Jurkat, Clone E6-1 (cell line): ENCODE measurements around the gene UBE2E2.
A peak's percentile ranks its signal among the peaks of the same experiment; 100 is the strongest.

Source experiments
- DNase-seq: peaks from one replicate; pipeline ENCODE4 v3.0.0-alpha.2; 2011; ENCODE audit warnings: low read depth, low spot score
- H3K4me3 ChIP-seq: 2 replicates; pipeline ENCODE4 v1.5.1; 2011; ENCODE audit warnings: mild to moderate bottlenecking, low read length, control low read depth, moderate library complexity

Gene UBE2E2

GRCh38 chr3:23452408-23452807 is 249.3 kb downstream of the UBE2E2 start:
- no peak for DNase-seq
- no peak overlapping the region for H3K4me3 ChIP-seq

- DNase-seq, result no peak
- no peak overlapping the region for H3K4me3 ChIP-seq
Observed at GRCh38 chr3:23455084-23455483, 252.0 kb downstream of the UBE2E2 start.

- H3K4me3 ChIP-seq, result no peak overlapping the region
- no peak for DNase-seq
Observed at GRCh38 chr3:23455775-23456174, 252.6 kb downstream of the UBE2E2 start.

DNA sequence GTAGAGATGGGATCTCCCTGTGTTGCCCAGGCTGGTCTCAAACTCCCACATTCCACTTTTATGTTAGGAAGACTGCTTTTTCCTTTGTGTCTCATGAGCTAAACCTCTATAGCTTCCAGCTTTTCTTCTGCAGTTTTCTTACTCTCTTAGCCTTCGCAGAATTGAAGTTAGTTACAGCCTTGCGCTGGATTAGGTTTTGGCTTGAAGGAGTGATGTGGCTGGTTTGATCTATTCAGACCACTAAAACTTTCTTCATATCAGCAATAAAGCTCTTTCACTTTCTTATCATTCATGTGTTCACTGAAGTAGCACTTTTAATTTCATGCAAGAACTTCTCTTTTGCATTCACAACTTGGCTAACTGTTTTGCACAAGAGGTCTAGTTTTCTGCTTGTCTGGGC is 254.6 kb downstream of the UBE2E2 start:
- no peak overlapping the region for H3K4me3 ChIP-seq
- DNase-seq, result peak; percentile 49

- no peak for DNase-seq
- H3K4me3 ChIP-seq, result no peak overlapping the region
Observed at GRCh38 chr3:23459465-23459864, 256.3 kb downstream of the UBE2E2 start.

DNA sequence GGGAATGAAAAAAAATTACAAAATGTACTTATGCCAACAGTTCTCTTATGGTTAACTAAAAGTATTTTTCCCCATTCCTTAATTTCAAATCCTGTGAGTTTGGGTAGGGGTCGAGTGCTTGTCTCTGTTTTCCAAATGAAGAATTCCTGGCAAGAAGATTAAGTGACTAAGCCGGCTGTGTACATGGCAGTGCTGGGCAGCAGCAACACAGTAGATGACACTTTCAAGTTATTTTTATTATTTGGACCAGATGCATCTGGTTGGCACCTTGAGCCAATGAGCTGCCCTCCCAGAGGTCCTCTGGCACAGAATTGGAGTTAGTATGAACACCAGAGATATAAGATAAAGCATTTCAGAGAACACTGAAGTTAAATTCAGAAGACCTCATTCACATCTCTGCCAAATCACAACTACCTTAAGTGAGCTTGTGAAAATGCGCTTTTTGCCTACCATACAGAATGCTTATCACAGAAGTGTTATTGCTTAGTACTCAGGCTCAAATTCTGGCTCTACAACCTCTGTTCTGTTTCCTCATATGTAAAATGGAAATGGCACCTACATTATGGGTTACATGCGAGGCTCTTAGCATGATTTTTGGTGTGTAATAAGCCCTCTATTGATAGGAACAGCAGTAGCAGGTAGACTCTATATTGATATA is 256.9 kb downstream of the UBE2E2 start:
- DNase-seq, result no peak
- no peak overlapping the region for H3K4me3 ChIP-seq

- no peak overlapping the region for H3K4me3 ChIP-seq
- no peak for DNase-seq
Observed at GRCh38 chr3:23461069-23461468, 257.9 kb downstream of the UBE2E2 start.

- no peak overlapping the region for H3K4me3 ChIP-seq
Observed at GRCh38 chr3:23463791-23464190, 260.7 kb downstream of the UBE2E2 start.

DNA sequence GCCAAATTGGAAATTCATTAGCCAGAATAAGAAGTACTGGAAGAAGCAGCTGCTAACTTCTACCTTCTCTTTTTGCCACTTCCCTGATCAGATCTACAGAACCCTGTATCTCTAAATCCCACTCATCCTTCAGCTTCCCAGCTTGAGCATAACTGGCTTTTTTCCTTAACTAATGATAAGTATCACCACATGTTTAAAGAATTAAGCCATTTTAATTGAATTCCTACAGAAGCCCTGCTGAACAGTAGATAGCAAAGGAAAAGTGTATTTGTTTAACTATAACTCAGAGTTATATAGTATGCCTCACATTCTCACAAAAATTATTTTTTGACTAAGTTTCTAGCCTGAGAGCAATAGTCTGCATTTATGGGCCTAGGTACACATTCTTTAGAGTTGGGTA is 262.4 kb downstream of the UBE2E2 start:
- DNase-seq, result no peak
- H3K4me3 ChIP-seq, result no peak overlapping the region

More at GRCh38 chr3:23463791-23464190, 260.7 kb downstream of the UBE2E2 start:
- DNase-seq, result no peak

DNA sequence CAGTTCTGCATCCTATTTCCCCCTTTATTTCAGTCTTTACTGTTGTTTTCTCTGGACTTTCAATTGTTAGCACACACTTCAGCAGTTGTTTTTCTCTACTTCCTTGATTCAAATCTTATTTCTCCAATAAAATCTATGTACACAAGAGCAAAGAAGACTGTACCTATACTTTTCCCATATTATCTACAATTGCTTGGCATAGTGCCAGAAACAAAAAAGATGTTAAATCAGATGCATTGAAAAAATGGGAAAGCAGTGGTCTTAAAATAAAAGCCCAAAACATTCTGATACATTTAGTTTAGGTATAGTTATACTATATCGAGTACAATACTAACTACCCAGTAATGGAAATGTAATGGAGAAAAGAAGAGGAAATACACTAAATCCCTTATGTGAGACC is 265.1 kb downstream of the UBE2E2 start:
- no peak for DNase-seq
- no peak overlapping the region for H3K4me3 ChIP-seq

DNA sequence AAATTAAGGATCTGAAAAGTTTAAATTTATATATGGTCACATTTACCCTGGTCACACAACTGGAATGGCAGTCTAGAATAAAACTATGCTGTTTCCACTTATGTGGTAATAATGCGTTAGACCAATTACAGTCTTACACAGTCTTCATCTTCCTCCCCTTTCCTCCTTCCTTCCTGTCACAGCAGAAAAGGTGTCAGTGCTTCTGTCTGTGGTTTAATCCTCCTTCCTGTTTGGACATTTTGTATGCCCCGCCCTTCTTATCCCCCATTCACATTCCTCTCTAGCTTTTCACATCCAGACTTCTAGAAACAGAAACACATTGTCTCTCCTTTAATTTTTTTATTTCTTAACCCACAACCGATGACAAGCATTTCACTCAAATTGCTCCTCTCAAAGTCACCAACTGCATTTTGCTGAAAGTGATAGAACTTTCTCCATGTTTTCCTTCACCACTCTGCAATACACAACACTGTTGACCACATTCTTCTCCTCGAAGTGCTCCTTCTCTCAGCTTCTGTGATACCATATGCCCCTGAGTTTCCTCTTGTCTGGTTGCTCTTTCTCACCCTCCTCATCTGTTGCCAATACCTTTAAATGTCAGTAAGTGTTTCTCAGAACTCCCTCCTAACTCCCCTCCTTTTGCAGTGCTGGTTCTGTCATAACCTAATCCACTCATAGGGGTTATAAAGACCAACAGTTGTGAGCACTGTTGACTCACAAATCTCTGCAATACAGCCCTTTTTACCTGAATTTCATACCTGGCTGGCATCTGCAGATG is 271.6 kb downstream of the UBE2E2 start:
- H3K4me3 ChIP-seq, result no peak overlapping the region
- peak; percentile 35 for DNase-seq

- DNase-seq, result no peak
- H3K4me3 ChIP-seq, result no peak overlapping the region
Observed at GRCh38 chr3:23475446-23475845, 272.3 kb downstream of the UBE2E2 start.

DNA sequence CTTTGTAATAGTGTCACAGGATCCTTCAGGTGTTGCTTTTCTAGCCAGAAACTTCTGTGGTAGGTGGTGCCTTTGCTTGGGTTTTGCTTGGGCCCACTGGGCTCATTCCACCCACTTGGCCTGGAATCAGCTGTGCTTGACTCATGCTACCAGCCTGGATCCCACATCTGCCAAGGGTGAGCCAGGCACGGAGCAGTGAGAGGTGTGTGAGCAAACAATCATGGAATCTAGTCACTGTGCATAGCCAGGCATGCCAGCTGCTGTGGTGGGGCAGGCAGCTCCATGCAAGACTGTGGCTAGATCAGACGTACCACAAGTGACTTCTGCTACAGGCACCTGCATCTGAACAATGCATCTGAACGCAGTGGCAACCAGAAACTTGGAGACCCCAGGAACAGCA is 275.9 kb downstream of the UBE2E2 start:
- H3K4me3 ChIP-seq, result no peak overlapping the region
- DNase-seq, result peak; percentile 28

DNA sequence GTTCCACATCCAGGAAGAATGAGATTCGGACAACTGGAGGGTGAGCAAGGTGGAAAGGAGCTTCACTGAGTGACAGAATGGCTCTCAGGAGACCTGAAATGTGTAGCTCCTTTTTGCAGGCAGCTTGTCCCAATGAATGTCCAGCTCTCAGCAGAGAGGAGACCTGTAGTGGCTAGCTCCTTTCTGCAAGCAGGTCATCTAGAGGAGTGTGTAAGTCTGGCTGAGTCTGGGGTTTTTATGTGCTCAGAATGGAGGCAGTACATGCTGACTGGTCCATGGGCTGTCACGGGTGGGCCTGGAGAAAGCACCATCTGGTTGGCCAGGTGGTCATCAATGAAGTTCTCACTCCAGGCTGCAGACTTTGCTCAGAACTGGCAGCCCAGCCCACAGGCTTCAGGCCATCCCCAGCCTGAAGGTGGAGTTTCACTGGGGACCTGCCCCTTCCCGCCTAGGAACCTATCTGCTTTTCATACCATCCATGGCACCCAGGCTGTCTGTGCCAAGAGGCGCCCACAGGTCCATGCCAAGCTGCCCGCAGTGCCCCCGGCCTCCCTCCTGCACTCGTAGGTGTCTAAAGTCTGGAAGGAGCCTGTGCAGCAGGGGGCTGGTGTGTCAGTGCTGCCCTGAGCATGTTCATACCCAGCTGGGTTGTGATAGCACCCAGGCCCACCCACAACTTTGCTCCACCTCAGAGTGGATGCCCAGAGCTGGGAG is 276.6 kb downstream of the UBE2E2 start:
- no peak overlapping the region for H3K4me3 ChIP-seq
- no peak for DNase-seq

DNA sequence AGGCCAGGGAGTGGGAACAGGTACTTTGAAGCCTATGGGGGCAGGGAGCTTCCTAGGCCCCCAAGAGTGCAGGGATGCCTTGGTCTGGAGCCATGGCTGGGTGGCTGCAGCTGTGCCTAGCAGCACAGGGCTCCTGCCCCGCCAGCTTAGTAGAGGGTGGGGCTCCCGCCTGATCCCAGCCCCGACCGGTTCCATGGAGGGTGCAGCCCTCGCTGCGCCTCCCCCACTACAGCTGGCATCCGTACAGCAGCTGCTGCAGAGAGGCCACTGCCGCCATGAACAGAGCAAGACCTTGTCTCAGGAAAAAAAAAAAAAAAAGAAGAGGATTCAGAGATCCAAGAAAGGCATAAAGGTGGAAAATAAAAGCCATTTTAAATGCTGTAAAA is 277.2 kb downstream of the UBE2E2 start:
- no peak overlapping the region for H3K4me3 ChIP-seq
- no peak for DNase-seq

DNA sequence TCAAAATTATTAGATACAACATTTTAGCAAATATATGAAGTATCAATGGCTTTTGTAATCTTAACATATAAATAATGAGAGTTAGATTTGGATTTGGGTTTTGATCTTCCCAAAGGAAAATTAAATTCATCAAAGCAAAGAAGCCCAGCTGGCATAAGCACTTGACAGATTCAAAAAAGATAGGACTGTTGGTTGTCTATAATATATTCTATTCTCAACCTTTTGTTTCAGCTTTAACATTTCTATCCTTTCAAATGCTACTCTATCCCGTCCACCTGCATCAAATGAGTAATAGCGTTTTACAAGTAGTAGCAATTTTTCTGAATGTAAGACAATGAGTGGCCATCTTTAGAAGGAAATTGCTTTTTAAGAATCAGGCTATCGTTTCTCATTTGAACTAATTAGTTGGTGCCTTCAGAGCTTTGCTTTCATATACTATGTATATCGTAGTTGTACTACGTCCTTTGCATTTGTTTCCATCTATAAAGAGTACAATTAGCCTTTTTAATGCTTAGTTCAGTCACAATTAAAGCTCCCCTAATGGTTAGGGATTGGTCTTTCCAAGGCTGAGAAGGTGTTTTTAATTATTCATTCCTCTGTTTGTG is 278.0 kb downstream of the UBE2E2 start:
- DNase-seq, result no peak
- H3K4me3 ChIP-seq, result no peak overlapping the region

- H3K4me3 ChIP-seq, result no peak overlapping the region
- DNase-seq, result no peak
Observed at GRCh38 chr3:23481616-23482278, 278.6 kb downstream of the UBE2E2 start.

GRCh38 chr3:23484386-23484785 is 281.3 kb downstream of the UBE2E2 start:
- DNase-seq, result no peak
- H3K4me3 ChIP-seq, result no peak overlapping the region

GRCh38 chr3:23485922-23486321 is 282.8 kb downstream of the UBE2E2 start:
- DNase-seq, result no peak
- H3K4me3 ChIP-seq, result no peak overlapping the region
